WTC11 (cell line): Measurements from ENCODE around the gene HSDL2. TPM values are rescaled to one million over a fixed set of nuclear protein-coding genes. Genes with fewer than 3 reads are reported as not detected.

Experiments used
- ATAC-seq: fragments of 200-7000 bp; cut with Tn5 transposase; 2 replicates; pipeline ENCODE4 v1.10.0; 2021; ENCODE audit warnings: mild to moderate bottlenecking, moderate library complexity
- CTCF ChIA-PET: fragments of 300-600 bp; sonication (Branson Sonifier 250); formaldehyde crosslinking; loops from one replicate; lab custom pipeline; 2021; ENCODE audit warnings: antibody characterized with exemption; lab: Charles Lee
- POLR2A ChIA-PET: fragments of 350-600 bp; sonication (Branson Sonifier 250); formaldehyde crosslinking; loops from one replicate; lab custom pipeline; 2021; ENCODE audit warnings: antibody characterized with exemption; lab: Charles Lee
- DNase-seq: peaks from one replicate; pipeline ENCODE4 v3.0.0; 2021; ENCODE audit warnings: low spot score
- H3K27ac Mint-ChIP-seq: 2 replicates; pipeline ENCODE4 v1.8.0; 2021; ENCODE audit warnings: mixed read lengths
- H3K27me3 Mint-ChIP-seq: 2 replicates; pipeline ENCODE4 v1.8.0; 2021; ENCODE audit warnings: low read depth, mild to moderate bottlenecking, moderate library complexity, mixed read lengths
- H3K36me3 Mint-ChIP-seq: 2 replicates; pipeline ENCODE4 v1.8.0; 2021; ENCODE audit warnings: mixed read lengths
- H3K4me1 Mint-ChIP-seq: 2 replicates; pipeline ENCODE4 v1.8.0; 2022; ENCODE audit warnings: mixed read lengths
- H3K4me3 Mint-ChIP-seq: 2 replicates; pipeline ENCODE4 v1.8.0; 2021; ENCODE audit warnings: mild to moderate bottlenecking, moderate library complexity, mixed read lengths
- H3K9me3 Mint-ChIP-seq: 2 replicates; pipeline ENCODE4 v1.8.0; 2021; ENCODE audit warnings: mixed read lengths
- ATF1 ChIP-seq: sonication (generic); formaldehyde crosslinking; IDR thresholded peaks from 2 replicates; pipeline ENCODE4 v1.8.1; 2023; ENCODE audit warnings: mild to moderate bottlenecking, moderate library complexity, missing genetic modification reagents
- ATF2 ChIP-seq: sonication (generic); formaldehyde crosslinking; IDR thresholded peaks from 2 replicates; pipeline ENCODE4 v1.8.1; 2022; ENCODE audit warnings: low read depth, missing genetic modification reagents, borderline replicate concordance
- CREB1 ChIP-seq: sonication (generic); formaldehyde crosslinking; IDR thresholded peaks from 2 replicates; pipeline ENCODE4 v1.8.0; 2023; ENCODE audit warnings: mild to moderate bottlenecking, missing genetic modification reagents
- ETV6 ChIP-seq: sonication (generic); formaldehyde crosslinking; IDR thresholded peaks from 2 replicates; pipeline ENCODE4 v1.8.1; 2022; ENCODE audit warnings: mild to moderate bottlenecking, missing genetic modification reagents
- FOXK1 ChIP-seq: sonication (generic); formaldehyde crosslinking; IDR thresholded peaks from 2 replicates; pipeline ENCODE4 v1.8.0; 2022; ENCODE audit warnings: mild to moderate bottlenecking, moderate library complexity, missing genetic modification reagents
- HMGXB4 ChIP-seq: sonication (generic); formaldehyde crosslinking; IDR thresholded peaks from 2 replicates; pipeline ENCODE4 v1.8.1; 2023; ENCODE audit warnings: mild to moderate bottlenecking, moderate library complexity, missing genetic modification reagents
- IRF1 ChIP-seq: sonication (generic); formaldehyde crosslinking; IDR thresholded peaks from 2 replicates; pipeline ENCODE4 v1.8.0; 2023; ENCODE audit warnings: missing genetic modification reagents
- JAZF1 ChIP-seq: fragments of 250-450 bp; sonication (Bioruptor Pico); IDR thresholded peaks from 2 replicates; pipeline ENCODE4 v1.9.0; 2021; ENCODE audit warnings: moderate library complexity, mild to moderate bottlenecking, inconsistent platforms
- JUN ChIP-seq: sonication (generic); formaldehyde crosslinking; IDR thresholded peaks from 2 replicates; pipeline ENCODE4 v1.8.0; 2023; ENCODE audit warnings: mild to moderate bottlenecking, missing genetic modification reagents
- NFATC4 ChIP-seq: fragments of 250-450 bp; sonication (Bioruptor Pico); IDR thresholded peaks from 2 replicates; pipeline ENCODE4 v1.9.0; 2021; ENCODE audit warnings: mild to moderate bottlenecking
- NR3C1 ChIP-seq: sonication (generic); formaldehyde crosslinking; conservative IDR thresholded peaks from 2 replicates; pipeline ENCODE4 v1.8.1; 2023; ENCODE audit warnings: low read depth, mild to moderate bottlenecking, missing genetic modification reagents
- RORB ChIP-seq: fragments of 250-450 bp; sonication (Bioruptor Pico); IDR thresholded peaks from 2 replicates; pipeline ENCODE4 v1.9.0; 2021; ENCODE audit warnings: mild to moderate bottlenecking
- SOX15 ChIP-seq: fragments of 250-450 bp; sonication (Bioruptor Pico); IDR thresholded peaks from 2 replicates; pipeline ENCODE4 v1.9.0; 2021; ENCODE audit warnings: mild to moderate bottlenecking
- TP53 ChIP-seq: sonication (generic); formaldehyde crosslinking; IDR thresholded peaks from 2 replicates; pipeline ENCODE4 v1.8.1; 2023; ENCODE audit warnings: mild to moderate bottlenecking, missing genetic modification reagents
- USF1 ChIP-seq: sonication (generic); formaldehyde crosslinking; IDR thresholded peaks from 2 replicates; pipeline ENCODE4 v1.8.0; 2022; ENCODE audit warnings: mild to moderate bottlenecking, missing genetic modification reagents
- ZNF138 ChIP-seq: sonication (generic); formaldehyde crosslinking; conservative IDR thresholded peaks from 2 replicates; pipeline ENCODE4 v1.8.1; 2022; ENCODE audit warnings: mild to moderate bottlenecking, moderate library complexity, missing genetic modification reagents
- ZNF219 ChIP-seq: sonication (generic); formaldehyde crosslinking; IDR thresholded peaks from 2 replicates; pipeline ENCODE4 v1.8.0; 2023; ENCODE audit warnings: missing genetic modification reagents, mild to moderate bottlenecking, borderline replicate concordance
- ZNF396 ChIP-seq: fragments of 250-450 bp; sonication (Bioruptor Pico); IDR thresholded peaks from 2 replicates; pipeline ENCODE4 v1.8.0; 2021; ENCODE audit warnings: mild to moderate bottlenecking, moderate library complexity, borderline replicate concordance
- ZNF512 ChIP-seq: sonication (generic); formaldehyde crosslinking; IDR thresholded peaks from 2 replicates; pipeline ENCODE4 v1.8.1; 2022; ENCODE audit warnings: missing genetic modification reagents, borderline replicate concordance
- ZSCAN18 ChIP-seq: fragments of 250-450 bp; sonication (Bioruptor Pico); IDR thresholded peaks from 2 replicates; pipeline ENCODE4 v2.1.2; 2022; ENCODE audit warnings: mild to moderate bottlenecking, moderate library complexity
- total RNA-seq: library from RNA; stranded (reverse); gene quantifications from 3 replicates; pipeline ENCODE4 v1.2.3, GENCODE V29; 2021

The HSDL2 gene
- total RNA-seq, 1 experiment from 2014 or later: 13.8 TPM

- TF ChIP-seq ZNF219 (CRISPR knock-in tag) (no peak), JUN (CRISPR knock-in tag) (no peak), ZNF396 (CRISPR knock-in tag) (no peak), SOX15 (CRISPR knock-in tag) (no peak), CREB1 (CRISPR knock-in tag) (no peak), JAZF1 (CRISPR knock-in tag) (no peak), ZSCAN18 (CRISPR knock-in tag) (no peak), RORB (CRISPR knock-in tag) (no peak), IRF1 (CRISPR knock-in tag) (no peak)
These were observed 97.4 kb downstream of the HSDL2 start (continued) for GRCh38 chr9:112477330-112477729.

GRCh38 chr9:112479221-112479620, 99.3 kb downstream of the HSDL2 start:
- H3K27ac Mint-ChIP-seq: 0 out of 2 replicates have a peak overlapping the region, but pooled peaks have one; percentile 57
- no peaks in the 10 kb centered on the region for H3K27me3 Mint-ChIP-seq
- no peak for ATAC-seq
- peaks cover 24% of the 10 kb centered on the region for H3K36me3 Mint-ChIP-seq
- TF ChIP-seq USF1 (no peak), TP53 (CRISPR knock-in tag) (no peak), ATF1 (CRISPR knock-in tag) (no peak), NR3C1 (no peak), NFATC4 (CRISPR knock-in tag) (no peak), ATF2 (CRISPR knock-in tag) (no peak), ZNF138 (no peak), FOXK1 (no peak), HMGXB4 (CRISPR knock-in tag) (no peak), ETV6 (no peak), ZNF512 (CRISPR knock-in tag) (no peak)
- TF ChIP-seq, all 79 proteins: peak for 0
- ChIA-PET CTCF (interaction anchor here (0.9 kb wide), 1 partner anchor 226 kb away, joined by 3 read pairs; no protein-coding TSS in a partner anchor), POLR2A (interaction anchor here (0.5 kb wide), 1 partner anchor 400 kb away, joined by 3 read pairs; no protein-coding TSS in a partner anchor)
- H3K9me3 Mint-ChIP-seq: peaks cover 20% of the 10 kb centered on the region
- peaks cover 2% of the 10 kb centered on the region; the same call in 1 of the 2 replicates for H3K4me1 Mint-ChIP-seq
- DNase-seq: no peak
- H3K4me3 Mint-ChIP-seq: no peak overlapping the region
